ENCODE data around the gene TAS2R42. TPM values are rescaled to one million over a fixed set of nuclear protein-coding genes. Genes with fewer than 3 reads are reported as not detected.

Gene TAS2R42
- total RNA-seq, result not detected in 2 replicates

- DNase-seq, result no peak
- intact Hi-C loops (cut with micrococcal nuclease), result no loop called here
- peaks cover 3% of the 10 kb centered on the region for H3K4me1 Mint-ChIP-seq
Observed at GRCh38 chr12:11186837-11187236, at the start of gene TAS2R42. Gene TAS2R42 (minus strand): TSS chr12:11186937. CDS start chr12:11186937, 0 bp downstream.

GRCh38 chr12:11233532-11233931 lies 46.8 kb upstream of the TAS2R42 start:
- DNase-seq, result no peak
- no peaks in the 10 kb centered on the region for H3K4me1 Mint-ChIP-seq
- no peak overlapping the region for H3K4me3 Mint-ChIP-seq
- no peaks in the 10 kb centered on the region for H3K9me3 Mint-ChIP-seq
- no peaks in the 10 kb centered on the region for H3K27me3 Mint-ChIP-seq
- intact Hi-C loops (cut with micrococcal nuclease), result no loop called here
- no peaks in the 10 kb centered on the region for H3K36me3 Mint-ChIP-seq (ENCODE audit: low read depth)
- H3K27ac Mint-ChIP-seq, result no peak overlapping the region

More at GRCh38 chr12:11186837-11187236, at the start of gene TAS2R42:
- H3K27ac Mint-ChIP-seq, result no peak within 1 kb of the TSS
- H3K4me3 Mint-ChIP-seq, result no peak within 1 kb of the TSS
- H3K9me3 Mint-ChIP-seq, result no peaks in the 10 kb centered on the region
- H3K36me3 Mint-ChIP-seq (ENCODE audit: low read depth), result no peaks in the 10 kb centered on the region
- peaks cover 17% of the 10 kb centered on the region for H3K27me3 Mint-ChIP-seq

GRCh38 chr12:11228296-11228879 lies 41.7 kb upstream of the TAS2R42 start:
- intact Hi-C loops (cut with micrococcal nuclease), result loop anchor here (1.0 kb wide), 1 partner anchor 258 kb away; no protein-coding TSS in a partner anchor

GRCh38 chr12:11227373-11227772 lies 40.6 kb upstream of the TAS2R42 start:
- intact Hi-C loops (cut with micrococcal nuclease), result no loop called here

More at GRCh38 chr12:11228296-11228879, 41.7 kb upstream of the TAS2R42 start:
- H3K9me3 Mint-ChIP-seq, result no peaks in the 10 kb centered on the region
- no peak overlapping the region for H3K27ac Mint-ChIP-seq
- peaks cover 2% of the 10 kb centered on the region for H3K27me3 Mint-ChIP-seq
- no peaks in the 10 kb centered on the region for H3K4me1 Mint-ChIP-seq
- H3K36me3 Mint-ChIP-seq (ENCODE audit: low read depth), result no peaks in the 10 kb centered on the region
- peak; percentile 75 for DNase-seq
- no peak overlapping the region for H3K4me3 Mint-ChIP-seq

GRCh38 chr12:11209113-11209512 lies 22.4 kb upstream of the TAS2R42 start:
- DNase-seq, result no peak
- Mint-ChIP-seq H3K27ac (no peak overlapping the region), H3K27me3 (no peaks in the 10 kb centered on the region), H3K36me3 (ENCODE audit: low read depth) (no peaks in the 10 kb centered on the region), H3K4me3 (no peak overlapping the region), H3K9me3 (peaks cover 4% of the 10 kb centered on the region), H3K4me1 (no peaks in the 10 kb centered on the region)
- intact Hi-C loops (cut with micrococcal nuclease), result no loop called here

More at GRCh38 chr12:11227373-11227772, 40.6 kb upstream of the TAS2R42 start:
- no peak overlapping the region for H3K27ac Mint-ChIP-seq
- peaks cover 2% of the 10 kb centered on the region for H3K27me3 Mint-ChIP-seq
- H3K4me3 Mint-ChIP-seq, result no peak overlapping the region
- no peaks in the 10 kb centered on the region for H3K9me3 Mint-ChIP-seq
- no peak for DNase-seq
- H3K4me1 Mint-ChIP-seq, result no peaks in the 10 kb centered on the region
- no peaks in the 10 kb centered on the region for H3K36me3 Mint-ChIP-seq (ENCODE audit: low read depth)

GRCh38 chr12:11204173-11204572 lies 17.4 kb upstream of the TAS2R42 start:
- H3K36me3 Mint-ChIP-seq (ENCODE audit: low read depth), result no peaks in the 10 kb centered on the region
- no peaks in the 10 kb centered on the region for H3K4me1 Mint-ChIP-seq
- H3K9me3 Mint-ChIP-seq, result no peaks in the 10 kb centered on the region
- intact Hi-C loops (cut with micrococcal nuclease), result no loop called here
- no peak for DNase-seq
- H3K4me3 Mint-ChIP-seq, result no peak overlapping the region
- peaks cover 5% of the 10 kb centered on the region for H3K27me3 Mint-ChIP-seq
- H3K27ac Mint-ChIP-seq, result no peak overlapping the region

- no peaks in the 10 kb centered on the region for H3K9me3 Mint-ChIP-seq
- no peak overlapping the region for H3K27ac Mint-ChIP-seq
- peaks cover 5% of the 10 kb centered on the region for H3K27me3 Mint-ChIP-seq
- no peak overlapping the region for H3K4me3 Mint-ChIP-seq
- intact Hi-C loops (cut with micrococcal nuclease), result no loop called here
- no peaks in the 10 kb centered on the region for H3K4me1 Mint-ChIP-seq
- DNase-seq, result no peak
- H3K36me3 Mint-ChIP-seq (ENCODE audit: low read depth), result no peaks in the 10 kb centered on the region
Observed at GRCh38 chr12:11202811-11203210, 16.1 kb upstream of the TAS2R42 start.

- peaks cover 10% of the 10 kb centered on the region for H3K27me3 Mint-ChIP-seq
- H3K4me3 Mint-ChIP-seq, result no peak overlapping the region
- H3K9me3 Mint-ChIP-seq, result no peaks in the 10 kb centered on the region
- DNase-seq, result no peak
- peaks cover 6% of the 10 kb centered on the region for H3K4me1 Mint-ChIP-seq
- no peak overlapping the region for H3K27ac Mint-ChIP-seq
- H3K36me3 Mint-ChIP-seq (ENCODE audit: low read depth), result peaks cover 3% of the 10 kb centered on the region
- intact Hi-C loops (cut with micrococcal nuclease), result no loop called here
Observed at GRCh38 chr12:11183011-11183410, 3.7 kb downstream of the TAS2R42 start.

GRCh38 chr12:11182529-11182928 lies 4.2 kb downstream of the TAS2R42 start:
- peaks cover 10% of the 10 kb centered on the region for H3K27me3 Mint-ChIP-seq
- intact Hi-C loops (cut with micrococcal nuclease), result no loop called here
- H3K36me3 Mint-ChIP-seq (ENCODE audit: low read depth), result peaks cover 7% of the 10 kb centered on the region
- no peak overlapping the region for H3K4me3 Mint-ChIP-seq
- no peak for DNase-seq
- H3K27ac Mint-ChIP-seq, result no peak overlapping the region
- H3K4me1 Mint-ChIP-seq, result peaks cover 6% of the 10 kb centered on the region
- H3K9me3 Mint-ChIP-seq, result no peaks in the 10 kb centered on the region

GRCh38 chr12:11178250-11178649 lies 8.5 kb downstream of the TAS2R42 start:
- H3K9me3 Mint-ChIP-seq, result no peaks in the 10 kb centered on the region
- H3K27ac Mint-ChIP-seq, result no peak overlapping the region
- H3K4me1 Mint-ChIP-seq, result peaks cover 17% of the 10 kb centered on the region
- DNase-seq, result no peak
- H3K27me3 Mint-ChIP-seq, result peaks cover 4% of the 10 kb centered on the region
- peaks cover 25% of the 10 kb centered on the region for H3K36me3 Mint-ChIP-seq (ENCODE audit: low read depth)
- intact Hi-C loops (cut with micrococcal nuclease), result loop anchor here (10.0 kb wide), 1 partner anchor 963 kb away; the partner anchor contains the start of gene GABARAPL1
- H3K4me3 Mint-ChIP-seq, result no peak overlapping the region

GRCh38 chr12:11174022-11174421 lies 12.7 kb downstream of the TAS2R42 start:
- Mint-ChIP-seq H3K36me3 (ENCODE audit: low read depth) (peaks cover 45% of the 10 kb centered on the region), H3K27me3 (no peaks in the 10 kb centered on the region), H3K27ac (no peak overlapping the region), H3K4me3 (no peak overlapping the region), H3K9me3 (no peaks in the 10 kb centered on the region), H3K4me1 (peaks cover 34% of the 10 kb centered on the region)
- intact Hi-C loops (cut with micrococcal nuclease), result loop anchor here (5.0 to 10.0 kb wide), 2 partner anchors 87 to 959 kb away; partner anchors contain the start of gene GABARAPL1
- no peak for DNase-seq

- Mint-ChIP-seq H3K27me3 (no peaks in the 10 kb centered on the region), H3K4me3 (peak overlapping the region; percentile 98), H3K27ac (peak overlapping the region; percentile 98), H3K36me3 (ENCODE audit: low read depth) (peaks cover 54% of the 10 kb centered on the region), H3K4me1 (peaks cover 45% of the 10 kb centered on the region), H3K9me3 (no peaks in the 10 kb centered on the region)
- intact Hi-C loops (cut with micrococcal nuclease), result loop anchor here (1.0 to 10.0 kb wide), 5 partner anchors 85 to 957 kb away; partner anchors contain the start of genes GABARAPL1 and MAGOHB
- DNase-seq, result peak; percentile 62
Observed at GRCh38 chr12:11171969-11172675, 14.6 kb downstream of the TAS2R42 start.

GRCh38 chr12:11171145-11171968 lies 15.4 kb downstream of the TAS2R42 start, which contains the start of gene SMIM10L1:
Gene SMIM10L1 (plus strand): TSS chr12:11171194. CDS start chr12:11171357, 163 bp downstream.
- H3K4me1 Mint-ChIP-seq, result peaks cover 49% of the 10 kb centered on the region
- H3K36me3 Mint-ChIP-seq (ENCODE audit: low read depth), result peaks cover 58% of the 10 kb centered on the region
- H3K4me3 Mint-ChIP-seq, result peak within 1 kb of the TSS; percentile 98
- H3K27ac Mint-ChIP-seq, result peak within 1 kb of the TSS; percentile 98
- peak; percentile 97 for DNase-seq
- intact Hi-C loops (cut with micrococcal nuclease), result loop anchor here (1.0 to 10.0 kb wide), 5 partner anchors 84 to 957 kb away; partner anchors contain the start of genes GABARAPL1 and MAGOHB
- H3K9me3 Mint-ChIP-seq, result no peaks in the 10 kb centered on the region
- no peaks in the 10 kb centered on the region for H3K27me3 Mint-ChIP-seq

Data from activated CD4-positive, alpha-beta T cell treated with anti-CD3 and anti-CD28 coated beads, Interleukin-2, amount 10 ng/mL, durations not matched to agents 24 days and 14 days (primary cell).